ENCODE data around the gene CMIP. TPM values are rescaled to one million over a fixed set of nuclear protein-coding genes. Genes with fewer than 3 reads are reported as not detected.

The CMIP gene
- total RNA-seq: 10 to 100 TPM; 40.0 to 69.6 (median 47.0) TPM

DNA sequence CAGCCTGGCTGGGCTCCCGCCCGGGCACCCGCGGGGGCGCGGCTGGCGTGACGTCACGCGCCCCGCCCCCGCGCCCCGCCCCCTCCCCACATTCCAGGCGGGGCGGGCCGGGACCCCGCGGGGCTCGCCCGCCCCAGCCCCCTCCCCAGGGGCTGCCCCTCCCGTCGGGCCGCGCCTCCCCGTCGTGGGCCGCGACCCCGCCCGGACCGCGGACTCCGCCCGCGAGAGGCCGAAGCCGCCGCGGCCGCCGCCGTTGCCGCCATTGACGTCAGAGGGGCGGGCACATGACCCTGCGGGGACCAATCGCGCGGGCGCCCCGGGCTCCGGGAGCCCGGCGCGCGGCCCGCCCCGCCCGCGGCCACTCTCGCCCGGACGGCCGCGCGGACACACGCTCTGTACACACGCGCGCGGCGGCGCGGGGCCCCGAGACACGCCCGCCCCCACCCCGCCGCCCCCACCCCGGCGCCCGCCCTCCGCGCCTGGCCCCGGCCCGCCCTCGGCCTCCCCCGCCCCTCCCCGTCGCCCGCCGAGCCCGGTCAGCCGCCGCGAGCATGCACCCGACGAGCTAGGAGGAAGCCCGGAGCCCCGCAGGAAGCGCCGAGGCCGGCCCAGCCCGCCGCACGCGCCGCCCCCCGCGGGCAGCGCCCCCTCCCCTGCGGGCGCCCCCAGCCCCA, at the start of gene CMIP:
CMIP (plus strand) TSS at position 361 of the 674 bp plus-strand sequence.
- Histone ChIP-seq H3K4me3 (peak within 1 kb of the TSS; percentile 85 to 96 (median 90)), H3K27ac (peak within 1 kb of the TSS; percentile 89 to 95 (median 94)), H3K4me1 (peaks cover 19 to 40% (median 36%) of the 10 kb centered on the region in 4 donors), H3K36me3 (no peaks in the 10 kb centered on the region), H3K9me3 (no peaks in the 10 kb centered on the region), H3K27me3 (no peaks in the 10 kb centered on the region)
- in situ Hi-C loops (cut with MboI; ENCODE audit: low pct_ligation_motif_present in 1 of 4, low pct_unique_long_range_greater_than_20kb in 1 of 4, low sequenced_read_pairs in 3 of 4) (no loop called here), intact Hi-C loops (cut with DNase I; ENCODE audit: low total_unique reads) (no loop called here)
- WGBS, 2 donors (ENCODE audit: low coverage in 1 of 2): no CpG with 5 or more reads among the region's 114 CpGs
- TF ChIP-seq EP300 (IDR thresholded peaks at IDR 0.05; ENCODE audit: low read depth) (no peak), POLR2AphosphoS5 (IDR thresholded peaks at IDR 0.05) (peak in 1 of 3 donors; percentile 11), POLR2A (IDR thresholded peaks at IDR 0.05) (no peak)
- TF ChIP-seq, protein P1, sequence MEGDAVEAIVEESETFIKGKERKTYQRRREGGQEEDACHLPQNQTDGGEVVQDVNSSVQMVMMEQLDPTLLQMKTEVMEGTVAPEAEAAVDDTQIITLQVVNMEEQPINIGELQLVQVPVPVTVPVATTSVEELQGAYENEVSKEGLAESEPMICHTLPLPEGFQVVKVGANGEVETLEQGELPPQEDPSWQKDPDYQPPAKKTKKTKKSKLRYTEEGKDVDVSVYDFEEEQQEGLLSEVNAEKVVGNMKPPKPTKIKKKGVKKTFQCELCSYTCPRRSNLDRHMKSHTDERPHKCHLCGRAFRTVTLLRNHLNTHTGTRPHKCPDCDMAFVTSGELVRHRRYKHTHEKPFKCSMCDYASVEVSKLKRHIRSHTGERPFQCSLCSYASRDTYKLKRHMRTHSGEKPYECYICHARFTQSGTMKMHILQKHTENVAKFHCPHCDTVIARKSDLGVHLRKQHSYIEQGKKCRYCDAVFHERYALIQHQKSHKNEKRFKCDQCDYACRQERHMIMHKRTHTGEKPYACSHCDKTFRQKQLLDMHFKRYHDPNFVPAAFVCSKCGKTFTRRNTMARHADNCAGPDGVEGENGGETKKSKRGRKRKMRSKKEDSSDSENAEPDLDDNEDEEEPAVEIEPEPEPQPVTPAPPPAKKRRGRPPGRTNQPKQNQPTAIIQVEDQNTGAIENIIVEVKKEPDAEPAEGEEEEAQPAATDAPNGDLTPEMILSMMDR (IDR thresholded peaks at IDR 0.05): no peak
- peak; percentile 89 for DNase-seq

DNA sequence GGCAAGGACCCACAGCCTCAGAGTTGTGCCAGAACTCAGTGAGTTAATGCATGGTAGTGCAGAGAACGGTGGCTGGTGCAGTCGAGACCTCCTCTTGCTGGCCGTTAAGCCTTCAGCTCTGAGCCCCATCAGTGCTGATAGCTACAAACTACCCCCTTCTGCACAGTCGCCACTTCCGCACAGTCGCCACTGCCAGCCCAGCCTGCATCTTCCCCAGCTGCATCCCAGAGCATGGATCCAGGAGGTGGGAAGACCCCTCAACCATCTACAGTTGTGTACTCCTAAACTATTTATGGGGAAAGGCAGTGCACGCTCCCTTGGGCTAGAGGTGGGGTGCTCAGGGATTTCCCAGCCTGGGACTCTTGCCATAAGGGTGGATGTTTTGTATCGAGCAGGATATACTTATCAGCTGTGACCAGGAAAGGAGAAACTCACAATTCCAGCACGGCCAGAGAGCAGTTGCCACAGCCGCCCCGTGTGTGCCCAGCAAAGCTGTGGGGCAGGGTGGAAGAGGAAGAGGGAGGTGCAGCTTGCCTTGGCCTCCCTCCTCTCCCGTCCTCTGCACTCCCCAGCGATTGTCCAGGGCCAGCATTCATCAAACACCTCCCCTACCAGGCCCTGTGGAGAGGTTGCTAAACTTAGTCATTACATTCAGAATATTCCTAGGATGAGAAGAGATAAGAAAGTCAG, 49.5 kb upstream of the CMIP start:
- 57% methylated on average over 13 of the region's 13 CpGs; no CpG with 5 or more reads in 1 of the 2 donors for WGBS, 2 donors (ENCODE audit: low coverage in 1 of 2)
- TF ChIP-seq EP300 (IDR thresholded peaks at IDR 0.05; ENCODE audit: low read depth): no peak
- TF ChIP-seq POLR2A (IDR thresholded peaks at IDR 0.05): no peak
- TF ChIP-seq, protein P1 (IDR thresholded peaks at IDR 0.05): no peak
- TF ChIP-seq POLR2AphosphoS5 (IDR thresholded peaks at IDR 0.05): no peak
- in situ Hi-C loops (cut with MboI; ENCODE audit: low pct_ligation_motif_present in 1 of 4, low pct_unique_long_range_greater_than_20kb in 1 of 4, low sequenced_read_pairs in 3 of 4) (no loop called here), intact Hi-C loops (cut with DNase I; ENCODE audit: low total_unique reads) (loop anchor here (5.0 kb wide), 1 partner anchor 327 kb away; no protein-coding TSS in a partner anchor)
- no peak for DNase-seq
- Histone ChIP-seq H3K27me3 (no peaks in the 10 kb centered on the region), H3K27ac (peak overlapping the region in 1 of 4 donors; percentile 12), H3K36me3 (no peaks in the 10 kb centered on the region), H3K4me3 (no peak overlapping the region), H3K4me1 (no peaks in the 10 kb centered on the region), H3K9me3 (no peaks in the 10 kb centered on the region)

DNA sequence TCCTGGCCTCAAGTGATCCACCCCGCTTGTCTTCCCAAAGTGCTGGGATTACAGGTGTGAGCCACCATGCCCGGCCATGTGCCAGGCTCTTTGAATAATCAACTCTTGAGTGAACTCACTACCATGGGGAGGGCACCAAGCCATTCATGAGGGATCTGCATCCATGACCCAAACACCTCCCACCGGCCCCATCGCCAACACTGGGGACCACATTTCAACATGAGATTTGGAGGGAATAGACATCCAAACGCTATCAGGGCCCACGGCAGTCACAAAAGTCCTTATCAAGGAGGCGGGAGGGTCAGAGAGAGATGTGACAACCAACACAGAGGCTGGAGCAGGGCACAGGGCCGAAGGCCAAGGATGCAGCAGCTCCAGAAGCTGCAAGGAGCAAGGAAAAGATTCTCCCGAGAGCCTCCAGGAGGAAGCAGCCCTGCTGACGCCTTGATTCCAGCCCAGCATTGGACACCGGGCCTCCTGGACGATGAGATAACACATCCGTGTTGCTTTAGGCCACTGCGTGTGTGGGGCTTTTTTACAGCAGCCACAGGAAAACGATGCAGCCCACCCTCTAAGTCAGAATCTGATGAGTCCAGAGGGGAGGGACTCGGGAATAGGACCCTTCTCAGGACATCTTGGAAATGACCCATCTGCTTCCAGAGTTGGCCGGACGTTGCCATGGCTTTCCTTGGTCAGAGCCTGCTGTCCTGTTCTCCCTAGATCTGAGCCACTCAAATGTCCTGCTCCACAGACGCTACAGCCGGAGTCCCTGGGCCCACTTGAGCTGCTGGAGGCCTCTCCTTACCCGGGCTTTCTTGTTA, 47.3 kb upstream of the CMIP start:
- H3K27ac ChIP-seq: no peak overlapping the region
- no peaks in the 10 kb centered on the region for H3K27me3 ChIP-seq
- TF ChIP-seq POLR2AphosphoS5 (IDR thresholded peaks at IDR 0.05): no peak
- H3K9me3 ChIP-seq: no peaks in the 10 kb centered on the region
- in situ Hi-C loops (cut with MboI; ENCODE audit: low pct_ligation_motif_present in 1 of 4, low pct_unique_long_range_greater_than_20kb in 1 of 4, low sequenced_read_pairs in 3 of 4) (no loop called here), intact Hi-C loops (cut with DNase I; ENCODE audit: low total_unique reads) (loop anchor here (5.0 kb wide), 1 partner anchor 325 kb away; no protein-coding TSS in a partner anchor)
- no peaks in the 10 kb centered on the region for H3K36me3 ChIP-seq
- WGBS, 2 donors (ENCODE audit: low coverage in 1 of 2): 71 to 82% methylated on average over 4 to 21 of the region's 21 CpGs
- H3K4me3 ChIP-seq: no peak overlapping the region
- no peaks in the 10 kb centered on the region for H3K4me1 ChIP-seq
- no peak for DNase-seq

DNA sequence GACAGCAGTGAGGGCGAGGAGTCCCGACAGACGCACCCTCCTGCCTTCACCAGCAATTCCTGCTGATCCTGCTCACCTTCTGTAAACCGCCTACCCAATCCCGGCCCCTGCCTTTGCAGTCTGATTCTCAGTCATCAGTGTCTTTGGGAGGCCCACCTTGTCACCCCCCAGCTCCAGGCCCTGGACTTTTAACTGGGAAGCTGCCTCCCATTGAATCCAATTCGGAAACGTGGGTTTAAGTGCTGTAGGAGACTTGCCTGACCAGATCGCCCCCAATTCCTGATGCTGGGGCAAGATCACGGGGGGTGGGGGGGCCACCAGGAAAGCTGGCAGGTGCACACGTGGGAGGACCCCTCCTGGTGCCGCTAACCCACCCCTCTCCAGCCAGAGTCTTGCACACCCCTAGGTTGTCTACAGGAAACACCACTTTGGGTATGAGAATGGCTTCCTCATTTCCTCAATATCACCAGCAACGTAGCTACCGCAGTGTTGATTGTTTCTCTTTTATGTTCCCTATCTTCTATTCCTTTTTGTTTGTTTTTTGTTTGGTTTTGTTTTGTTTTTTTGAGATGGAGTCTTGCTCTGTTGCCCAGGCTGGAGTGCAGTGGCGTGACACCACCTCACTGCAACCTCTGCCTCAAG, 46.6 kb upstream of the CMIP start:
- Histone ChIP-seq H3K27ac (no peak overlapping the region), H3K27me3 (no peaks in the 10 kb centered on the region), H3K4me1 (no peaks in the 10 kb centered on the region), H3K9me3 (no peaks in the 10 kb centered on the region), H3K36me3 (no peaks in the 10 kb centered on the region), H3K4me3 (no peak overlapping the region)
- WGBS, 2 donors (ENCODE audit: low coverage in 1 of 2): 60 to 82% methylated on average over 1 to 14 of the region's 14 CpGs
- no peak for TF ChIP-seq POLR2A (IDR thresholded peaks at IDR 0.05)
- TF ChIP-seq POLR2AphosphoS5 (IDR thresholded peaks at IDR 0.05): no peak
- TF ChIP-seq, protein P1 (IDR thresholded peaks at IDR 0.05): no peak
- no peak for TF ChIP-seq EP300 (IDR thresholded peaks at IDR 0.05; ENCODE audit: low read depth)
- no peak for DNase-seq
- in situ Hi-C loops (cut with MboI; ENCODE audit: low pct_ligation_motif_present in 1 of 4, low pct_unique_long_range_greater_than_20kb in 1 of 4, low sequenced_read_pairs in 3 of 4): no loop called here
- intact Hi-C loops (cut with DNase I; ENCODE audit: low total_unique reads): loop anchor here (5.0 kb wide), 1 partner anchor 324 kb away; no protein-coding TSS in a partner anchor

Measured in transverse colon (tissue), 4 donors.